IPS DF 4.7 (cell line): ENCODE measurements around the gene SLC6A1.
A peak's percentile ranks its signal among the peaks of the same experiment; 100 is the strongest.

Experiments used
- DNase-seq: peaks from one replicate; pipeline ENCODE4 v3.0.0-alpha.2; 2013; ENCODE audit warnings: low spot score; ENCODE audit errors: extremely low read depth

Gene SLC6A1

DNA sequence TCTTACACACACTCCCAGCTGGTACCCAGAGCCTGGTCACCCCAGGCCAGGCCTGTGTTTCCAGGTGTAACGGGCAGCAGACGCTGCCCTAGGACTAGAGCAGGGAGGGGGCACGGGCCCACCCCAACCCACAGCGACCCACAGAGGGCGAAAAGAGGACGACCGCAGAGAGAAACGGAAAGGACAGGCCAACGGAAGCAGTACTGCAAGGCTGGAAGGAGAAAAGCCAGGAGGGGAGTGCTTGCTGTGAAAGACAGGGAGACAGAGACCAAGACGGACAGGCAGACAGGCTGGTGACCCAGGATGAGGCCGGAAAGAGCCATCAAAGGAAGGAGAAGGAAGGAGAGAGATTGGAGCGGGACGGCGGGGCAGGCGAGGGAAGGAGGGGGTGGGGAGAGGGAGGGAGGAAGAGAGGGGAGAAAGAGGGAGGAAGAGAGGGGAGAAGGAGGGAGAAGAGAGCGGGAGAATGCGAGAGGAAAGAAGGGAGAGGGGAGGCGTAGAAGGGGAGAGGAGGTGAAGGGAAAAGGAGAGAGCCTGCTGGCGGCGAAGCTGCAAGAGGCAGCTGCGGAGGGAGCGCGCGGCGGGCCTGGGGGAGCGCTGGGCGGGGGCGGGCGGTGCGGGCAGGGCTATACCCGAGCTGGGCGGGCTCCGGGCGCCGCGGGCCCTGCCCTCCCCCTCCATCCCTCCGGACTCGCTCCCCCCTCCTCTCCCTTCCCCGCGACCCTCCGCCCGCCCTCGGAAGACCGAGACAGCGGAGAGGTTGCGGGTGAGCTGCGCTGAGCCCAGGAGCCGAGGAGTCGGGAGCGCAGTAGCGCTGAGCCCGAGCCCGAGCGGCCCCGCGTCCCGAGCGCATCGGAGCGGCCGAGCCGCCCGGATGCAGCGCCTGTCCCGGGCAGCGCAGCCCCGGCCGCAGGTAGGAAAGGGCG lies at the start of gene SLC6A1:
Gene SLC6A1, plus strand, starts transcription at position 732 of the 926 bp plus-strand sequence. CDS start 24,464 bp downstream, outside the sequence.
- peak; percentile 38 for DNase-seq

DNA sequence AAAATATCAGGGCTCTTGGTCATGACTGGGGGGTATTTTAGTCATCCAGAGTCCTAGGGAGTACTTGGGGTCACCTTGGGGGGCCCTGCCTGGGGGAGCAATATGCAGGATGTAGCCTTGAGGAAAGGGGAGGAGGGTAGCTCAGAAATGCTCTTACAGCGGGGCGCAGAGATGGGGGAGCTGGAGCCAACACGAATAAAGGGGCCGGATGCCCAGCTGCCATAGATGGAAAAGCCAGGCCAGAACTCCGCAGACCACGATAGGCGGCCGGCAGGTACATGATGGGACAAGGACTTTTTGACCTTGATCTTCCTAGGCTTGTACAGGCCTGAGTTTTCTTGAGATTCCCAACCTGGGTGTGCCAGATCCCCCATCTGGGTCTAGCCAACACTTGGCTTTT lies 47.7 kb upstream of the SLC6A1 start:
- no peak for DNase-seq

DNA sequence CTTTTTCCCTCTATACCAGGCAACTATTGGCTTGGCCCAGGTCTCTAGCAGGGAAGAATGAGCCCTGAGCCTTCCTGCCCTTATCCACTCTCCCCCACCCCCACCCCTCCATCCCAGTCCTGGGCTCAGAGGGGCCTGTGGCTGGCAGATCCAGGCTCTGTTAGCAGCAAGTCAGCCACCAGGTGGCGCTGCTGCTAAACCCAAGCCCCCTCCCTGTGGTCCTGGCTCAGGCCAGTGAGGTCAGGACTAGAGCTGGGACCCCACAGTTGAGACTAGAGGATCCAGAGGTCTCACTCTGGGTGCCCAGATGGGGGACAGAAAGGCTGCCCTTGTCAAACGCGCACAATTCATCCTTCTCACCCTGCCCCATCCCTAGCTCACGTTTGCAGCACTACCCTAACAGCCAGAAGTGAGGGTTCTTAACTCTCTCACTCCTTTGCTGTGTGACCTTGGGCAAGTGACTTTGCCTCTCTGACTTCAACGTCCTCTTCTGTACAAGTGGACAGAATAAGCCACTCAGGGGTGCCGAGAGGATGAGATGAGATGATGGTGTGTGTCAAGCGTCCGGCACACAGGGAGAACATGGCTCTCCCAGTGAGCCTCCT lies 46.8 kb upstream of the SLC6A1 start:
- DNase-seq, result no peak

DNA sequence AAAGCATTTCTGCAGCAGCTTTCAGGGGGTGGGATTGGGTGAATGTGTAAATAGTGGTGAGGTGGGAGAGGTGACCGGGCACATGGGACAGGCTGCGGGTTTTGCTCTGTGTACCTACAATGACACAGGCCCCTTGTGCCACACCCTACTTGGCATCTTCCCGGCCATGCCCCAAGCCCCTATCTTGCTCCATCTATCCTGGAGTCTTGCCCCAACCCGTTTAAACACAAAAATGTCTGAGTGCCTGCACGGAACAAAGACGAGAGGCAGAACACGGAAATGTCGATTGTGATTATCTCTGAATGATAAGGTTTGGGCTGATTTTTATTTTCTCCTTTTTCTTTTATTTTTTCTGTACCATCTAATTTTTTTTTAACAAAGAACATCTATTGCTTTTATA lies 46.0 kb upstream of the SLC6A1 start:
- DNase-seq, result no peak

DNA sequence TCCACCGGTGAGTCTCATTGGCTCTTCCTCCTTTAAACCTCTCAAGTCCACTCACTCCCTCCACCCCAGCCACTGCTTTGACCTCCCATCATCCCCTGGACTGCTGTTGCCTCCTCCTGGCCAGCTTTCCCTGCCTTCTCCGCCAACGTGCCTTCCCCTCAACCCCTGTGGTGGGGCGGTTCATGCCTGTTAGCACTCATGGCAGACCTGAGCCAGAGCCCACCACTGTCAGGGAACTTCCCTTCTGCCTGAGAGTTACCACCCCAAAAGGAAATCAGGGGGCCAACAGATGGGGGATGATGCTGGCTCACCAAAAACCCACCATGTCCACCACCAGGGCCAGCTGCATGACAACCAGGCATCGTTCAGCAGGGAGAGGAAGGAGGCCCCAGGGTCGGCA lies 44.2 kb upstream of the SLC6A1 start:
- no peak for DNase-seq

DNA sequence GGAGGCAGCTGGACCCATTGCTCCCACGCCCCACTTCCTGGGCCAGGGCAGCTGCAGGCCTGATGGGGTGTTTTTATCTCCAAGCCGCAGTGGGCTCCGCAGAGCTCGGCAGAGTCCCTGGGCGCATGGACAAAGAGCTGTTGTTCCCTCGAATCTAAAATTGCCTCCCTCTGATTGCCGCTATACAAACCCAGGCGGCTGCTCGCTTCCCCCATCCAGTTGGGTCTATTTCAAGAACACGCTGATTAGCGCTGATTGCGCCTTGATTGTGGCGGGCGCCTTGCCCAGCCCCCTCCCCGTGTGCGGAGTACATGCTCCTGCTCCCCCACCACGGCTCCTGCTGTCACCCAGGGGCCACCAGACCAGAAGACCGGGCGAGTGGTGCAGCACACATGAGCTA lies 43.4 kb upstream of the SLC6A1 start:
- no peak for DNase-seq

DNA sequence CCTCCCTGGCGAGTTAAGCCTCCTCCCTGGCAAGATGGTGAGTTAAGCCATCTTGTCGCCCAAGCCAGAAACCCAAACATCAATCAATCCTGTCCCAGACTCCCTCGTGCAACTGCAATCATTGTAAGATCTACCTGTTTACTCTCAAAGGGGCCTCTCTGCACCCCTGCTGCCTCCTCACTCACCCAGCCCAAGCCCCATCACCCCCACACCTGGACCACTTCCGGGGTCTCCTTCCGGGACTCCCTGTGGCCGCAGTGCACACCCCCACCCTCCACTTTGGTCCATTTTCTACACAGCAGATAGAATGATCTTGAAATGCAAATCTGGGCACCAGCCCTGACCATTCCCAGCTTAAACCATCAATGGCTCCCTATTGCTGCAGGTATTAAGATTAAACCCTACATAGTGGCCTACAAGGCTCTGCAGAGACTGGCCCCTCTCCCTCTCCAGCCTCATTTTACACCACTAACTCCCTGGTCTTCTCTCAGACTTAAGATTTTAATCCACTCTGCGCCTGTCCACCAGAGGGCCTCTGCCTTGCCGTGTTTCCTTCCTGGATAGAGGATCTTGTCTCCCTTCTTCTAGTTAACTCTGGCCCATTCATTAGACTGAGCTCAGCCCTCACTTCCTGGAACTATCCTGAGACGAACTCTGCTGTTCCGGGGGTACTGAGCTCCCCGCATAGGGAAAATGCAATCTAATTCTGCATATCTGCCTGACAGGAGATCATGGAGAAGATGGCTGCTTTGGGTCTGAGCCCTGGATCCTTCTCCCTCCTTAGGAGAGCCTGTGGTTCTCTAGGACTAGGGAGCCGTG lies 41.9 kb upstream of the SLC6A1 start:
- no peak for DNase-seq

DNA sequence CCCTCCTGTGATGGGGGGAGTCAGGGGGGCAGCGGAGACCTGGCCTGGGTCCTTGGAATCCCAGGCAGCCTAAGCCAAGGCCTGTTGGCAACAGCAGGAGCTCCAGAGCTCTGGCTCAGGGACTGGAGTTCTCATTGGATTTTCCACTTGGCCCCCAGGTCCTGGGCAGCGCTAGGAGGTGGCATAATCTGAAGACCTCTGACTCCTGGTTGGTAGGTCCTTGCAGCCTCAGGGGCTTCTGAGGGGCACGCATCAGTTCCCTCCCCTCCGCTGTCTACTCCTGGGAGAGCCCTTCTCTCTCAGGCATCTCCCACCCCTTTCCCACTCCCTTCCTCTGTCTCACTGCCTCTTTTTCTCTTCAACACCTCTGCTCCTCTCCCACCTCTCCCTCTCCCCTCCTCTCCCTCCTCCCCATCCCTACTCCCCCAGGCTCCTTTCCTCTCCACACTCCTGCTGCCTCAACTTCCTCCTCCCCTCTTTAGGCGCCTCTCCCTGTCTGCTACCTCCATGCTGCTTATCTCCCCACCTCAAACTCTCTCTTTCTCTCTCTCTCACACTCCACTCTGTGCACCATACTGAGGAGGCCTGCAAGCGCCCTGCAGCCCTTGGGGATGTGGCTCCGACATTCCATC lies 41.1 kb upstream of the SLC6A1 start:
- no peak for DNase-seq

DNA sequence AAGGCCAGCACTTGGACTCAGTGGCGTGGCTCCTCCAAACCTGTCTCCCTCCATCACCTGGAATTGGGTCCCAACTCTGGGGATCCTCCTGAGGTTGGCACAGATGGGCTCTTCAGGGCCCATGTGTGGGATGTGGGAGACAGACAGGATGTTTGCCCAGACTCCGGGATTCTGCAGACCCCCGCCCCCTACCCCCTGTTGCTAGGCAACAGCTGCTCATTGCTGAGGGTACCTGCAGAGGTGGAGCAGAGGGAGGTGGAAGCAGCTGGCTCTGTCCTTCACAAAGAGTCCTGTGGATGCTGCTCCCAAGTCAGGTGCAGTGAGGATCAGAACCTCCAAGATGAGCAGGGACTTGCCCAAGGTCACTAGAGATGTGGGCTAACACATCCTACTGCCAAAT lies 40.0 kb upstream of the SLC6A1 start:
- DNase-seq, result no peak

DNA sequence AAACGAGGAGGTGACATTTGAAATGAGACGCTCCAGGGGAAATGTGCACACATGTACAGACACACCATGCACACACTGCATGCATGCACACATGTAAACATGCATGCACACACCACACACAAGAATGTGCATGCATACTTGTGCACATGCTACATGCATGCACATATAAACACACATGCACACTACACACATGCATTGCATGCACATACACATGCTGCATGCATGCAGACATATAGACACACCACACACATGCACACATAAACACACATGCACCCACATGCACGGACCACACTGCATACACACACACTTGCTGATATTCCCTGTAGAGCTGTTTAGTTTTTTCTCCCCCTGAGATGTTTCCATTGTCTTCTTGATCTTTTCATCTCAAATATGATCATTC lies 37.8 kb upstream of the SLC6A1 start:
- no peak for DNase-seq

DNA sequence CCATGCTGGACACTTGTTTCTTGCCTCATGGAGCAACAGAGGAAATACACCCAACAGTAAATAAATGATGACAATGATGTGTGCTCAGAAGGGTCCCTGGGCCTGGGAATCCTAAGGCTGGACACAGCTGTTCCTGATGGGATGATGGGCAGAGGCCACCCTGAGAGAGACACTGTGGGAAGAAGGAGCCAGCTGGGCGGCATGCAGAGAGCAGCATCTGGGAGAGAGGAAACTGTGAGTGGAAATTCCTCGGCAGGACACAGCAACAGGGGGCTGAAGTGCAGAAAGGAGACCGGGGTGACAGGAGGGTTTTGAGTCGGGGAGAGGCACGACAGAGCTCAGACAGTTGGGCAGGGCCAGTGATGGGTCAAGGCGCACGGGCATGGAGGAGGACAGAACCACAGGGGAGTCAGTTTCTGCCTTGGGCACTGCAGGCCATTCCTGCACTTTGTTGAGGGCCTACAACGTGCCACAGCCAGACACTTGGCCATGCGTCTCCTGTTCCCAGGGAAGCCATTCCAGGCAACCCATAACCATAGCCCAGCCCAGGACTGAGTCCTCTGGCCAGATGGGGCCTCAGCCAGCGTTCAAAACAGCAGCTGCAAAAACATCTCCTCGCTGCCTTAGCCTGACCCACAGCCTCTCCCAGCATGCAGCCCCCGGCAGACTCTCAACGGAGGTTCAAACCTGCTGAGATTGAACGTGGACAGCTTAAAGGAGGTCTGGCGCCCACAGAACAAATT lies 36.7 kb upstream of the SLC6A1 start:
- no peak for DNase-seq

DNA sequence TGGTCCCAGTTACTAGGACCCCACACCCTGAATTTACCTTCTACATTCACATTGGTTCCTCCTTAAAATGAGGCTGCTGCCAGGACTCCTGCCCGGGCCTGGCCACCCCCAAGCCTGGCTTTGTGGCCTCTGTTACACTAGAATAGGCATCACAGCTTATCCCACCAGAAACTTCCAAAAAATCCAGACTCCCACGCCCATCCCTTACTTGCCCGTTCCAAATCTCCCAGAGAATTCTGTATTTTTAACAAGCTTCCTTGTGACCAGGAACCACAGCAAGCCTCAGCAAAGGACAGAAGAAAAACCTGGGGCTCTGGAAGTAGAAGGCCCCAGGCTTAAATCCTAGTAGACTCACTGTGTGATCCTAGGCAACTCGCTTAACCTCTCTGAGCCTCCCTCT lies 36.0 kb upstream of the SLC6A1 start:
- no peak for DNase-seq

DNA sequence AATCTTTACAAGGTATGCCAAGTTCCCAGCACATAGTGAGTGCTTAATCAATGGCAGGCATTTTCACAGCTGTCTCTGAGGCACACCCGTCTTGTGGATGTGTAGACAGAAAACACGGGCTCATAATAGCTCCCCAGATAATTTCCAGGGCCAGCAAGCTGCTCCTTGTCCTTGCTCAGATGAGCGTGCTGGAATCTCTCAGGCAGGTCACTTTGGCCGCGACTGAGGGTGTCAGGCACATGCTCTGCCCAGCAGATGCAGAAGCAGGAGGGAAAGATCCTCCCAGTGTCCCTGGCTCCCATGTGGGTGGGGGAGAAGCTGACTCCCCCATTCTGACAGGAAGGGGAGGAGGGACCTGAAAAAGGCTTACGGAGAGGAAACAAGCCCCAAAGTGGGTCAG lies 35.6 kb upstream of the SLC6A1 start:
- DNase-seq, result no peak

DNA sequence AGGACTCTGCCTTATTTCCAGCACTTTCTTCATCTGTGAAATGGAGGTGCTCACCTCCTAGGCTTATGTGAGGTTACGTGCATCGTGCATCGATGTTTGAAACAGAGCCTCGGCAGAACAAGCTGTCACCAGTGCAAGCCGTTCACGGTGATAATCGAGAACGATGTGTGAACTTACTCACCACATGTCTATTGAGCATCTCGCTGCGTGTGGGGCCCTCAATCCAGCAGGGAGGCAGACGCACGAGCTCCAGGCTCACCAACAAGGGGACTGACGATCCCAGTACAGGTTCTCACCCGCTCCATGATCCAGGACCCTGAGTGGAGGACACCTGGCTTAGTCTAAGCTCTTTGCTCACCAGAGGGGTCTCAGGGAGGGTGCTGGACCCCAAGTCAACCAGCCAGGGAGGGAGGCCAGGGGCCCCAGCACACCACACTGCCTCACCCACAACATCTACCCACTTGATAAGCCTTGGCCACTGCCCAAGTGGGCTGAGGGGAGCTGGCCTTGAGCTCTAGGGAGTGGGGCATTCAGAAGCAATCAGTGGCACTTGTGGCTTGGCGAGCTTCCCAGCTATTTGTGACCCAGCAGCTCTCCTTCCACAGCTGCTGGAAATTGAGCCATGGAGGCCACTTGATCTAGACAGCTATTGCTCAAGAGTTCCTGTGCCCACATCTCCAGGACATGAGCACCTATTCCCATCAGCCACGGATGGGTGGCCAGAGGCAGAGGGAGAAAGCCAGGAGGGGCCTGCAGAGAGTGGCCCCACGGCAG lies 34.4 kb upstream of the SLC6A1 start:
- no peak for DNase-seq

DNA sequence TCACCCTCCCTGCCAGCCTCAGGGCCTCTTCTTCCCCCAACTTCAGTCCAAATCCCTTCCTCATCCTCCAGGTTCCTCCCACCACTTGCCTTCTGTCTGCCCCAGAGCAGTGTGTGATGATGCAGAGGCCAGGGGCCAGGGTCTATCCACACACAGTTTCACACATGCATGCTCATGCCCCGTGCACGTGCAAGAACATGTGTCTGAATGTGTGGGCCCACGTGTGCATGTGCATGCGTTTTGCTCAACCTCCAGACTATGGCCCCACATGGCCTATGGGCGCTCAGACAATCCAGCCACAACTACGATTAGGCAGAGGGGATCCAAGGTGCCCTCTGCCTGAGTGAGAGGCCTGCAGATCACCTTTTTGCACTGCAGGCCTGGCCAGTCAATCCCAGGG lies 32.3 kb upstream of the SLC6A1 start:
- DNase-seq, result no peak

DNA sequence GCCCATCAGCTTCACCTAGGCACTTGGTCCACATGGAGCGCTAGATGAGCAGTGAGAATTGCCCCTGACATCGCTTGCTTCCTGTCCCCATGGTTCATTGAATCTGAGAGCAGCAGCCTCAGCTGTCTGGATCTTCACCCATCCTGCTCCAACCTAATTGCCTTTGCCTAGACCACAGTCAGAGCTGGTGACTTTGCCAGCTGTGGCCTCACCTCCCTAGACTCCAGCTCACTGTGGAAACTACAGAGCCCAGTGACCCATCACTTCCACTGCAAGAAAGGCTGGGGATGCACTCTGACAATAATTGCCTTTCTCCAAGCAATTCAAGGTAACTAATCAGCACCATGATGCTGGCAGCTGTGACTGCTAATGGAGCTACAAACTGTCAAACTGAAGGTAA lies 30.6 kb upstream of the SLC6A1 start:
- DNase-seq, result no peak

DNA sequence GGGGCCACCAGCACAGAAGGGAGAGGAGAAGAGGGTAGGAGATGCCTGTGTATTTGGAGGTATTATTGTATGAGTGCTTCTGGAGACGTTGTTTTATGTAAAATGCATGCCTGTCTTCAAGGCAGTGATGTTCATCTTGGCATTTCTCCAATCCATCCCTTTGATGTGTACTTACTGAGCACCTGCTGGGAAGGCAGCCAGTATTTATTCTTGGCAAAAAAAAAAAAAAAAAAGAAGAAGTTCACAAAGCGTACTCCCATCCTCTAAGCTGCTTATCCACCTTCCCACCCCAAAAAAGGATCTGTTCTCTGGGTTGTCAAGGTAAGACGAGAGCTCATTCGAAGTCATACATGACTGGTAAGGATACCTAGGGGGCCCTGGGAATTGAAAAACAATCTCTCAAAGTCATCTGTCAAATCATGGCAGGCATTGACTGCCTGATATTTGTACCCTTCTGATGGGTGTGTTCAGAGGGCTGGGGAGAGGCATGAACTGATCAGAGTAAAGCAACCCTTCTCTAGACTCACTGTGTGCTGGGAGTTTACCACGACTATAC lies 30.0 kb upstream of the SLC6A1 start:
- DNase-seq, result no peak

DNA sequence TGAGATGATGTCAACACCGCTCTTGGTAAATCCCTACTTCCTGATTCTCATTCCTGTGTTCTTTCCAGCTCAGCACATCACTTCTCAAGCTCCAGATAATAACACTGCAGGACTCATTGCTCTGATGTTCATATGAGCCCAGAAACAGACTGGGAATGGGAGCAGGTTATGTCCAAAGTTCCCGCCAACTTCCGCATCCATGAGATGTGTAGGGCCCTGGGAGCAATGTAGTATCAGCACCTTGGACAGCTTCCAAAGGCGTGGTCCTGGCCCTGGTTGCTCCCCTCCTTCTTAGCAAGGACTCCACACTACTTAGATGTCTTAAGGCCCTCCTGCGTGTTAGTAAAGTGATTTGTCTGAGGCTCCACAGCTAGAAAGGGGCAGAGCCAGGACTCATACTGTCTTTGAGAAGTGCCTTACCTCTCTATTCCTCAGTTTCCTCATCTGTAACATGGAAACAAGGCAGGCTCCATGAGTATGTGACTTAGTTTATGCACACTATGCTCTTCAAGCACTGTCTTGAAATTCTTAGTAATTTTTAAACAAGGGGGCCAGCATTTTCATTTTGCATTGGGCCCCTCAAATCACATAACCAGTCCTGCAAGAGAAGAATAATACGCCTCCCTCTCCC lies 27.9 kb upstream of the SLC6A1 start:
- DNase-seq, result no peak

DNA sequence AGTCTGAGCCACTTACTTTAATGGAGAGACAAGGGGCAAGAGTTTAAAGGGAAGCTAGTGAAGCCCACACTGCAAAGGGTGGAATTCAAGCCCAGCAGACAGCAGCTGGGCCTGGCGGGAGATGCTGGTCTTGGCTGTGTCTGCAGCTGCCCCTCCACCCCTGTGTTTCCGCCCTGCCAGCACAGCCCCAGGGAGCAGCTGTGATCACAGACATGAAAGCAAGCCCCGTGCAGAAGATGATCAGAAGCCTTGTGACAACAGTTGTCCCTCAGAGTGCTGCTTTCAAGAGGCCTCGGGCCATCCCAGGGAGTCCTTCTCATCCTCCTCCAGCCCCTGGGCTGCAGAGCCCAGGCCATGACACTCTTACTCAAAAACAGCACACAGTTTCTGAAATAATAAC lies 24.1 kb upstream of the SLC6A1 start:
- DNase-seq, result no peak
